GM23338 (cell line): Measurements from ENCODE around the gene PCBP3. TPM values are rescaled to one million over a fixed set of nuclear protein-coding genes. Genes with fewer than 3 reads are reported as not detected.

Experiments
- ATAC-seq: fragments of 200-7000 bp; cut with Tn5 transposase; 3 replicates; pipeline ENCODE4 v1.9.1; 2020
- DNase-seq: peaks from one replicate; pipeline ENCODE4 v3.0.0-alpha.2; 2015; ENCODE audit warnings: low spot score
- H2AFZ ChIP-seq: fragments of 200-600 bp; sonication (generic); 2 replicates; pipeline ENCODE4 v1.8.0; 2016; ENCODE audit warnings: antibody characterized with exemption, mild to moderate bottlenecking, moderate library complexity
- H3F3A ChIP-seq: fragments of 200-600 bp; sonication (generic); replicated peaks from 2 replicates; pipeline ENCODE4 v1.8.0; 2017; ENCODE audit warnings: antibody characterized with exemption, mixed run types, low read depth
- H3K27ac ChIP-seq: fragments of 200-600 bp; sonication (generic); 2 replicates; pipeline ENCODE4 v1.6.1; 2016; ENCODE audit warnings: low read depth
- H3K27me3 ChIP-seq: fragments of 200-600 bp; sonication (generic); 2 replicates; pipeline ENCODE4 v1.8.0; 2016; ENCODE audit warnings: mild to moderate bottlenecking, mixed run types, moderate library complexity; ENCODE audit not compliant: insufficient read depth
- H3K36me3 ChIP-seq: fragments of 200-600 bp; sonication (generic); 2 replicates; pipeline ENCODE4 v1.8.0; 2016; ENCODE audit warnings: mild to moderate bottlenecking; ENCODE audit not compliant: insufficient read depth
- H3K4me1 ChIP-seq: fragments of 200-600 bp; sonication (generic); 2 replicates; pipeline ENCODE4 v1.8.0; 2016; ENCODE audit warnings: mild to moderate bottlenecking, moderate library complexity; ENCODE audit not compliant: insufficient read depth
- H3K4me2 ChIP-seq: fragments of 200-600 bp; sonication (generic); 2 replicates; pipeline ENCODE4 v1.7.1; 2017; ENCODE audit warnings: mixed run types
- H3K4me3 ChIP-seq: fragments of 200-600 bp; sonication (generic); 2 replicates; pipeline ENCODE4 v1.6.1; 2016; ENCODE audit warnings: mixed run types
- H3K79me2 ChIP-seq: fragments of 200-600 bp; sonication (generic); replicated peaks from 2 replicates; pipeline ENCODE4 v1.8.0; 2017; ENCODE audit warnings: mild to moderate bottlenecking; ENCODE audit not compliant: insufficient read depth
- H3K9me2 ChIP-seq: fragments of 200-600 bp; sonication (generic); 2 replicates; pipeline ENCODE4 v1.8.0; 2017; ENCODE audit not compliant: insufficient read depth
- H4K20me1 ChIP-seq: fragments of 200-600 bp; sonication (generic); replicated peaks from 2 replicates; pipeline ENCODE4 v1.8.0; 2017; ENCODE audit warnings: mild to moderate bottlenecking; ENCODE audit not compliant: insufficient read depth
- H3K27ac Mint-ChIP-seq: 2 replicates; pipeline ENCODE4 v1.8.0; 2020; ENCODE audit warnings: inconsistent platforms, mild to moderate bottlenecking, moderate library complexity, mixed read lengths
- H3K27me3 Mint-ChIP-seq: 3 replicates; pipeline ENCODE4 v1.8.0; 2022; ENCODE audit warnings: low read depth, mild to moderate bottlenecking, moderate library complexity, mixed read lengths, inconsistent platforms; ENCODE audit not compliant: insufficient read depth, poor library complexity
- H3K36me3 Mint-ChIP-seq: 3 replicates; pipeline ENCODE4 v1.8.0; 2021; ENCODE audit warnings: low read depth, mild to moderate bottlenecking, inconsistent platforms, moderate library complexity, mixed read lengths
- H3K4me1 Mint-ChIP-seq: 3 replicates; pipeline ENCODE4 v1.8.0; 2020; ENCODE audit warnings: mild to moderate bottlenecking, inconsistent platforms, mixed read lengths
- H3K4me3 Mint-ChIP-seq: 3 replicates; pipeline ENCODE4 v1.8.0; 2021; ENCODE audit warnings: moderate library complexity, mild to moderate bottlenecking, inconsistent platforms, mixed read lengths
- H3K9me3 Mint-ChIP-seq: 3 replicates; pipeline ENCODE4 v1.8.0; 2020; ENCODE audit warnings: moderate library complexity, mild to moderate bottlenecking, inconsistent platforms, mixed read lengths
- EZH2 ChIP-seq: fragments of 200-600 bp; sonication (generic); IDR thresholded peaks from one replicate; pipeline ENCODE4 v1.8.0; 2017; ENCODE audit warnings: antibody characterized with exemption, mild to moderate bottlenecking, low read depth; ENCODE audit not compliant: unreplicated experiment
- EZH2phosphoT487 ChIP-seq: fragments of 200-600 bp; sonication (generic); IDR thresholded peaks from one replicate; pipeline ENCODE4 v1.8.1; 2018; ENCODE audit warnings: antibody characterized with exemption; ENCODE audit not compliant: unreplicated experiment
- JUNB ChIP-seq: IDR thresholded peaks from one replicate; pipeline ENCODE4 v1.6.1; 2016; ENCODE audit warnings: antibody characterized with exemption; ENCODE audit not compliant: unreplicated experiment
- STAT1 ChIP-seq: IDR thresholded peaks from one replicate; pipeline ENCODE4 v1.6.1; 2016; ENCODE audit warnings: antibody characterized with exemption; ENCODE audit not compliant: unreplicated experiment
- polyA plus RNA-seq: library from polyadenylated mRNA; unstranded; fragments of >200 nt; fragmentation: Nextera tagmentation; extraction: Ambion mirVana; gene quantifications from 2 replicates; pipeline ENCODE4 v1.2.1, GENCODE V29; 2016
- total RNA-seq: library from RNA; depleted of rRNA; stranded (reverse); fragments of >200 nt; shearing (Covaris generic); gene quantifications from 2 replicates; pipeline ENCODE4 v1.2.3, GENCODE V29; 2014
- TF ChIP-seq, protein P1 (sequence below): IDR thresholded peaks from one replicate; pipeline ENCODE4 v1.6.1; 2018; ENCODE audit warnings: antibody characterized with exemption; ENCODE audit not compliant: unreplicated experiment
- TF ChIP-seq, protein P2 (sequence below): IDR thresholded peaks from 2 replicates; pipeline ENCODE4 v1.6.1; 2016; ENCODE audit warnings: antibody characterized with exemption
- TF ChIP-seq, protein P3 (sequence below): fragments of 250-450 bp; sonication (Bioruptor Pico); IDR thresholded peaks from 2 replicates; pipeline ENCODE4 v1.5.0; 2020; ENCODE audit warnings: mild to moderate bottlenecking, moderate library complexity

The PCBP3 gene
- total and polyA plus RNA-seq, 2 experiments from 2014 or later = 7.1 to 9.1 TPM

DNA sequence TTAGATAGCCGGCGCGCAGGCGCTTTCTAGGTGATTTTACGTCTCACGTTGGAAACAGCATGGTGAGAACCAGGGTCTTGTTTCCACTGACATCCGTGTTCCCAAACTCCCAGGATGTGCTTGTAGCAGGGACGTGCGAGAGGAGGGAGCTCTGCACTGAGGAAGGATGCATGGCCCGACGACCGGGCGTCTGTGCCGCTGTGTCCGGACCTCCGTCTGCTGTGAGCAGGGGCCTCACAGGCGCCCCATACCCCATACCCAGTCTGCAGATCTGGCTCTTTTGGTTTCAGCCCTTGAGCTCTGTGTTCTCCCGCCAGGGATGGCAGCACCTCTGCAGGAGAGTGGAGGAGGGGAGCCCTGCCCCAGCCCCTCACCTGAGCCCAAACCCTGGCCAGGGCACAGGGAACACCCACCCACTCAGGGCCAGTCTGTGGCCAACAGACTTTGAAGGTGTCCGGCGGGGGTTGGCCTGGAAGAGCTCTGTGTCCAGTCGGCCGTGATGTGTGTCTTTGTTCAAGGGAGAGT is 270.9 kb downstream of the PCBP3 start (continued):
- TF ChIP-seq, protein P1, sequence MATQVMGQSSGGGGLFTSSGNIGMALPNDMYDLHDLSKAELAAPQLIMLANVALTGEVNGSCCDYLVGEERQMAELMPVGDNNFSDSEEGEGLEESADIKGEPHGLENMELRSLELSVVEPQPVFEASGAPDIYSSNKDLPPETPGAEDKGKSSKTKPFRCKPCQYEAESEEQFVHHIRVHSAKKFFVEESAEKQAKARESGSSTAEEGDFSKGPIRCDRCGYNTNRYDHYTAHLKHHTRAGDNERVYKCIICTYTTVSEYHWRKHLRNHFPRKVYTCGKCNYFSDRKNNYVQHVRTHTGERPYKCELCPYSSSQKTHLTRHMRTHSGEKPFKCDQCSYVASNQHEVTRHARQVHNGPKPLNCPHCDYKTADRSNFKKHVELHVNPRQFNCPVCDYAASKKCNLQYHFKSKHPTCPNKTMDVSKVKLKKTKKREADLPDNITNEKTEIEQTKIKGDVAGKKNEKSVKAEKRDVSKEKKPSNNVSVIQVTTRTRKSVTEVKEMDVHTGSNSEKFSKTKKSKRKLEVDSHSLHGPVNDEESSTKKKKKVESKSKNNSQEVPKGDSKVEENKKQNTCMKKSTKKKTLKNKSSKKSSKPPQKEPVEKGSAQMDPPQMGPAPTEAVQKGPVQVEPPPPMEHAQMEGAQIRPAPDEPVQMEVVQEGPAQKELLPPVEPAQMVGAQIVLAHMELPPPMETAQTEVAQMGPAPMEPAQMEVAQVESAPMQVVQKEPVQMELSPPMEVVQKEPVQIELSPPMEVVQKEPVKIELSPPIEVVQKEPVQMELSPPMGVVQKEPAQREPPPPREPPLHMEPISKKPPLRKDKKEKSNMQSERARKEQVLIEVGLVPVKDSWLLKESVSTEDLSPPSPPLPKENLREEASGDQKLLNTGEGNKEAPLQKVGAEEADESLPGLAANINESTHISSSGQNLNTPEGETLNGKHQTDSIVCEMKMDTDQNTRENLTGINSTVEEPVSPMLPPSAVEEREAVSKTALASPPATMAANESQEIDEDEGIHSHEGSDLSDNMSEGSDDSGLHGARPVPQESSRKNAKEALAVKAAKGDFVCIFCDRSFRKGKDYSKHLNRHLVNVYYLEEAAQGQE = no peak
- TF ChIP-seq EZH2phosphoT487 = no peak
- TF ChIP-seq, protein P2, sequence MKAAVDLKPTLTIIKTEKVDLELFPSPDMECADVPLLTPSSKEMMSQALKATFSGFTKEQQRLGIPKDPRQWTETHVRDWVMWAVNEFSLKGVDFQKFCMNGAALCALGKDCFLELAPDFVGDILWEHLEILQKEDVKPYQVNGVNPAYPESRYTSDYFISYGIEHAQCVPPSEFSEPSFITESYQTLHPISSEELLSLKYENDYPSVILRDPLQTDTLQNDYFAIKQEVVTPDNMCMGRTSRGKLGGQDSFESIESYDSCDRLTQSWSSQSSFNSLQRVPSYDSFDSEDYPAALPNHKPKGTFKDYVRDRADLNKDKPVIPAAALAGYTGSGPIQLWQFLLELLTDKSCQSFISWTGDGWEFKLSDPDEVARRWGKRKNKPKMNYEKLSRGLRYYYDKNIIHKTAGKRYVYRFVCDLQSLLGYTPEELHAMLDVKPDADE = no peak

DNA sequence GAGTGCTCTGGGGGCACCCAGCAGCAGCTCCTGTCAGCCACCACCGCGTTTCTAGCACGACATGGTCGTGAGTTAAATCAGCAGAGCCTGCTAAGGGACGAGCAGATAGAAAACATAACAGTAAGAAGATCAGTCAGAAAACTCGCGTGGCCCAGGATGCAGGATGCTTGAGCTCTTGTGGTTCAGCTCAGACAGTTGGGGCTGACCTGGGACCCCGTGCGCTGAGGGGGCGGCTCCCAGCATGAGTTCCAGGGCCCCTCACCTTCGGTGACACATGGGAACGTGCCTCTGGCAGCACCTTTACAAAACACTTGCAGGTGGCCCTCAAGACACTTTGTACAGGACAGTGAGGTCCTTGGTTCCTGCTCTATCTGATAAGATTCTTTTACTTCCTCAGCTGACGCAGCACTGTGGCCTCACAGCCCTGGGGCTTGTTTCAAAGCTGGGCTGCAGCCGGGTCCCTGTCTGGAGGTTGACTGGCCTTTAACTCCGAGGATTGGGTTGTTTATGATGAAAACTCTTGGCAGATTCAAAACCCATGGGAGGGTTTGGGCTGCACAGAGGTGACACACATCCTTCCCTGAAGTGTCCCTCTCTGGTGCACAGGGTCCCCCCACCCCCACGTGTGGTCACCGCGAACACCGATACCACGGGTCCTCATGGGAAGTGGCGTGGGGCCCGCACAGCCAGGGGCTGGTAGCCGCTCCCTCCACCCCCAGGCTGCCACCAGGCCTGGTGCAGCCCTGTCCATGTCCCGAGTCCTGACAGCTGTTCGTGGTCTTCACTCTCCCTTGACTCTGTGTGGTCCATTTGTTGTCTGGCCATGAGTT is 272.7 kb downstream of the PCBP3 start:
- Mint-ChIP-seq H3K36me3 (no peaks in the 10 kb centered on the region), H3K9me3 (no peaks in the 10 kb centered on the region), H3K4me1 (no peaks in the 10 kb centered on the region), H3K4me3 (no peak overlapping the region), H3K27ac (no peak overlapping the region), H3K27me3 (peaks cover 1% of the 10 kb centered on the region)
- Histone ChIP-seq H3K27ac (no peak overlapping the region), H2AFZ (no peak overlapping the region), H3K79me2 (no peaks in the 10 kb centered on the region), H3K27me3 (no peaks in the 10 kb centered on the region), H3K9me2 (no peaks in the 10 kb centered on the region), H4K20me1 (no peaks in the 10 kb centered on the region), H3K4me1 (no peaks in the 10 kb centered on the region), H3K4me2 (no peak overlapping the region), H3K36me3 (no peaks in the 10 kb centered on the region), H3F3A (no peaks in the 10 kb centered on the region), H3K4me3 (no peak overlapping the region)
- ATAC-seq (no peak), DNase-seq (no peak)
- no peak for TF ChIP-seq EZH2phosphoT487
- no peak for TF ChIP-seq STAT1
- TF ChIP-seq, protein P3, sequence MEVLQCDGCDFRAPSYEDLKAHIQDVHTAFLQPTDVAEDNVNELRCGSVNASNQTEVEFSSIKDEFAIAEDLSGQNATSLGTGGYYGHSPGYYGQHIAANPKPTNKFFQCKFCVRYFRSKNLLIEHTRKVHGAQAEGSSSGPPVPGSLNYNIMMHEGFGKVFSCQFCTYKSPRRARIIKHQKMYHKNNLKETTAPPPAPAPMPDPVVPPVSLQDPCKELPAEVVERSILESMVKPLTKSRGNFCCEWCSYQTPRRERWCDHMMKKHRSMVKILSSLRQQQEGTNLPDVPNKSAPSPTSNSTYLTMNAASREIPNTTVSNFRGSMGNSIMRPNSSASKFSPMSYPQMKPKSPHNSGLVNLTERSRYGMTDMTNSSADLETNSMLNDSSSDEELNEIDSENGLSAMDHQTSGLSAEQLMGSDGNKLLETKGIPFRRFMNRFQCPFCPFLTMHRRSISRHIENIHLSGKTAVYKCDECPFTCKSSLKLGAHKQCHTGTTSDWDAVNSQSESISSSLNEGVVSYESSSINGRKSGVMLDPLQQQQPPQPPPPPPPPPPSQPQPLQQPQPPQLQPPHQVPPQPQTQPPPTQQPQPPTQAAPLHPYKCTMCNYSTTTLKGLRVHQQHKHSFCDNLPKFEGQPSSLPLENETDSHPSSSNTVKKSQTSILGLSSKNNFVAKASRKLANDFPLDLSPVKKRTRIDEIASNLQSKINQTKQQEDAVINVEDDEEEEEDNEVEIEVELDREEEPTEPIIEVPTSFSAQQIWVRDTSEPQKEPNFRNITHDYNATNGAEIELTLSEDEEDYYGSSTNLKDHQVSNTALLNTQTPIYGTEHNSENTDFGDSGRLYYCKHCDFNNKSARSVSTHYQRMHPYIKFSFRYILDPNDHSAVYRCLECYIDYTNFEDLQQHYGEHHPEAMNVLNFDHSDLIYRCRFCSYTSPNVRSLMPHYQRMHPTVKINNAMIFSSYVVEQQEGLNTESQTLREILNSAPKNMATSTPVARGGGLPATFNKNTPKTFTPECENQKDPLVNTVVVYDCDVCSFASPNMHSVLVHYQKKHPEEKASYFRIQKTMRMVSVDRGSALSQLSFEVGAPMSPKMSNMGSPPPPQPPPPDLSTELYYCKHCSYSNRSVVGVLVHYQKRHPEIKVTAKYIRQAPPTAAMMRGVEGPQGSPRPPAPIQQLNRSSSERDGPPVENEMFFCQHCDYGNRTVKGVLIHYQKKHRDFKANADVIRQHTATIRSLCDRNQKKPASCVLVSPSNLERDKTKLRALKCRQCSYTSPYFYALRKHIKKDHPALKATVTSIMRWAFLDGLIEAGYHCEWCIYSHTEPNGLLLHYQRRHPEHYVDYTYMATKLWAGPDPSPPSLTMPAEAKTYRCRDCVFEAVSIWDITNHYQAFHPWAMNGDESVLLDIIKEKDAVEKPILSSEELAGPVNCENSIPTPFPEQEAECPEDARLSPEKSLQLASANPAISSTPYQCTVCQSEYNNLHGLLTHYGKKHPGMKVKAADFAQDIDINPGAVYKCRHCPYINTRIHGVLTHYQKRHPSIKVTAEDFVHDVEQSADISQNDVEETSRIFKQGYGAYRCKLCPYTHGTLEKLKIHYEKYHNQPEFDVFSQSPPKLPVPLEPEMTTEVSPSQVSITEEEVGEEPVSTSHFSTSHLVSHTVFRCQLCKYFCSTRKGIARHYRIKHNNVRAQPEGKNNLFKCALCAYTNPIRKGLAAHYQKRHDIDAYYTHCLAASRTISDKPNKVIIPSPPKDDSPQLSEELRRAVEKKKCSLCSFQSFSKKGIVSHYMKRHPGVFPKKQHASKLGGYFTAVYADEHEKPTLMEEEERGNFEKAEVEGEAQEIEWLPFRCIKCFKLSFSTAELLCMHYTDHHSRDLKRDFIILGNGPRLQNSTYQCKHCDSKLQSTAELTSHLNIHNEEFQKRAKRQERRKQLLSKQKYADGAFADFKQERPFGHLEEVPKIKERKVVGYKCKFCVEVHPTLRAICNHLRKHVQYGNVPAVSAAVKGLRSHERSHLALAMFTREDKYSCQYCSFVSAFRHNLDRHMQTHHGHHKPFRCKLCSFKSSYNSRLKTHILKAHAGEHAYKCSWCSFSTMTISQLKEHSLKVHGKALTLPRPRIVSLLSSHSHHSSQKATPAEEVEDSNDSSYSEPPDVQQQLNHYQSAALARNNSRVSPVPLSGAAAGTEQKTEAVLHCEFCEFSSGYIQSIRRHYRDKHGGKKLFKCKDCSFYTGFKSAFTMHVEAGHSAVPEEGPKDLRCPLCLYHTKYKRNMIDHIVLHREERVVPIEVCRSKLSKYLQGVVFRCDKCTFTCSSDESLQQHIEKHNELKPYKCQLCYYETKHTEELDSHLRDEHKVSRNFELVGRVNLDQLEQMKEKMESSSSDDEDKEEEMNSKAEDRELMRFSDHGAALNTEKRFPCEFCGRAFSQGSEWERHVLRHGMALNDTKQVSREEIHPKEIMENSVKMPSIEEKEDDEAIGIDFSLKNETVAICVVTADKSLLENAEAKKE (CRISPR knock-in tag) = no peak
- no peak for TF ChIP-seq JUNB
- TF ChIP-seq, protein P1 = no peak
- no peak for TF ChIP-seq EZH2
